HG03342 (cell line): Measurements from ENCODE around the gene CCDC196.

Source experiments
- ATAC-seq: cut with Tn5 transposase; IDR thresholded peaks from one replicate; pipeline ENCODE4 v1.9.1; 2021; ENCODE audit warnings: mild to moderate bottlenecking, moderate library complexity; ENCODE audit not compliant: unreplicated experiment

The CCDC196 gene, protein sequence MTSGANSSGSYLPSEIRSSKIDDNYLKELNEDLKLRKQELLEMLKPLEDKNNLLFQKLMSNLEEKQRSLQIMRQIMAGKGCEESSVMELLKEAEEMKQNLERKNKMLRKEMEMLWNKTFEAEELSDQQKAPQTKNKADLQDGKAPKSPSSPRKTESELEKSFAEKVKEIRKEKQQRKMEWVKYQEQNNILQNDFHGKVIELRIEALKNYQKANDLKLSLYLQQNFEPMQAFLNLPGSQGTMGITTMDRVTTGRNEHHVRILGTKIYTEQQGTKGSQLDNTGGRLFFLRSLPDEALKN

DNA sequence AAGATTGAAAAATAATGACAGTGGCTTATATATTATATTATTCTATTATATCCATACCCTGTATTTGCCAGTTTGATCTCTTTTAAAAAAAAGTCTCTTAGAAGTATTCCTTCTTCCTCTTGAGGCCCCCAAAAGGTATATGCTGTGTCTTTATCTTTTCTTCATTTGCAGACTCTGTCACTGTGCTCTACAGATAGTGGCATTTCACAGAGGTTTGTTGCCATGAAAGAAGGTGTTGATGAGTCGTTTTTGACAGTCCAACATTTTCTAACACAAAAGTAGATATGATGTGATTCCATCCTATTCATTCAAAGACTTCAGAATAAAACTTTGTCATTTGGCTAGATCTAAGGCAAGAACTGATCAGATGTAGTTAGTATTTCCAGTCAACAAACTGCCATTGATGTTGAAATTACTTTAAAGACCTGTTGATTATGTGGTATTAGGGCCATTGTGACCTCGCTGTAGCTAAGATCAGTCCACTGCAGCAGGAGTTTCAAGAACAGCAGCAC, at the start of gene CCDC196:
Gene CCDC196 (plus strand): TSS at position 462 of the 512 bp plus-strand sequence. CDS start 132 bp downstream, outside the sequence.
- ATAC-seq: no peak

DNA sequence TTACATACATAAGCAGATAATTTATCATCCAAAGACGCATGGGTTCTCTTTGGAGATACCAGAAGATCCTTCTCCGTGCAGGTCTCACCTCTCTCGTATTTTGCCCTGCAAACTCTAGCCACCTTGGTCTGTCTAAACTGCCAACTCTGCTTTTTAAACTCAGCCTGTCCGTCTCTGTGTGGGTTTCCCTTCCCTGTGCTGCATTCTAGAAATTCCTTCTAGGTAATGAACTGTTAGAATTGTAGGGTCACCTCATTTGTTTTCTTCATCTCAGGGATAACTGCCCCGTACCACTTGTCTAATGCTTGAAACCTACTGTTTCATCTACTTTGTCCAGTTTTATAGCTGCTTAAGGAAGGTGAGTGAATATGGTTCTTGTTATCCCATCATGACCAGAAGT, 45.4 kb upstream of the CCDC196 start:
- ATAC-seq: no peak

DNA sequence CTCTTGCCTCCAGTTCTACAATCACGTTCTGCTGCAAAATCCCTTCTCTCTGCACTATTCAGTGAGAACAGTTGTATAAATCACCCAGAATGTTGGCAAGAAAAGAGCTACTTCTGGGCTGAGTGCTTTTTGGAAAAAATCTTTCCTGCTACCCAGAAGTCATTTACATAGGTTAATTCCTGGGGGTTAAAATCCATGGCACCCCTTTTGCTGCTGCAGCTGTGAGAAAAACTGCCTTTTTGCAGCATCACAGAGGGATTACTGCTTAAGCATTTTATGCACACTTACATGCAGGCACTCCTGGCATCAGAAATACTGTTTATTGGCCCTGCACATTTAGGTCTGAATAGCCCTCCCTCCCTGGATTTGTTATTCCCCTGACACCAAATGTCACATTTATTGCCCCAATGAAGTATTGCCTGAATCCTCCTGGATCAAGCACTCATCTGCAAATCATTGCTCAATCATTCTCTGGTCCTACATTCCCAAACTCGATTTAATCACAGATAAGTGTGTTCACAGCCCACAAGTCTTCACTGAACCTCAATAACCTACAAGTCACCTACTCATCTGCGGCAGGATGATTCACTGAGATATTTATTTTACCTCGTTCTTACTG, 43.1 kb upstream of the CCDC196 start:
- ATAC-seq: no peak

DNA sequence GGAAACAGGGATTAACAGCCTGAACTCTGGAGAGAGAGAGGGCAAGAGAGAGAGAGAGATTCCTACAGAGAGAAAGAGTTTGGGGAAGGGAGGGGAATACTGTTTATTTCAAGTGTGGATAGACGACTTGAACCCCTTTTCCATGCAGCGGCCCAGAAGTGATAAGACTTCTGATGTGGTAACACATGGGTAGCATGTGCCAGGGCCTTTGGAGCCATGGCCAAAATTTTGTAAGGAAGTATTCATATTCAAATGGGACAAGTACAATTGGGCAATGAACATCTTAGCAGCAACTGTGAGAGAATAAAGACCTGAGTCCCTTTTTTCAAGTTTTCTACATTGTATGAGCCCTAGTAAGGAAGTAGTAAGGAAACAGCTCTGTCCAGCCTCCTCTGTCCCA, 42.4 kb upstream of the CCDC196 start:
- ATAC-seq: no peak

DNA sequence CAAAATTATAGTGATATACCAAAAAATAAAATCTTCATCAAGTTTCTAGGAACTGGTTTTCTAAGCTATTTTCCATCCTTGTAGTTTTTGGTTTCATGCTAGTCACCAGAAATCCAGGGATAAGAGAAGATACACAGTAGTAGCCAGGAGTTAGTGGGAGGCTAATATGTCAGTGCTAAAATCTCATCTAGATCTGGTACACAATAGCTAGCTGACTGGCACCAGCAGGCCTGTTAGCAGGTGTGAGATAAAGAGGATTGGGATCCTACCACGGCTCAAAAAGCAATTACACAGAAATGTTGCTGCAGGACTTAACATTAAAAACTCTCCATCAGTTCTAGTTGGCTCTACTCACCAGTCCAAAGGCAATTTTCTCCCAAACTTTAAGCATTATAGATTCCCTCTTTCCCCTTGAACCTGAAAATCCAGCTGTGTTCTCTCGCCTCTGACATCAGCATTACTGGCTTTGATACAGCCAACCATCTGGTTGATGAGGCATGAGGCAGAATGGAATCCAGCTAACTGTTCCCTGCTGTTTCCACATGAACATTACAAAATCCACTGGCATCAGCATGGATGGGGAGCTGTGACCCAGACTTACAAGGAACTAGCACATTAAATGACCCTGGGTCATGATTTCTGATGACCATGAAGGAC, 41.8 kb upstream of the CCDC196 start:
- no peak for ATAC-seq

DNA sequence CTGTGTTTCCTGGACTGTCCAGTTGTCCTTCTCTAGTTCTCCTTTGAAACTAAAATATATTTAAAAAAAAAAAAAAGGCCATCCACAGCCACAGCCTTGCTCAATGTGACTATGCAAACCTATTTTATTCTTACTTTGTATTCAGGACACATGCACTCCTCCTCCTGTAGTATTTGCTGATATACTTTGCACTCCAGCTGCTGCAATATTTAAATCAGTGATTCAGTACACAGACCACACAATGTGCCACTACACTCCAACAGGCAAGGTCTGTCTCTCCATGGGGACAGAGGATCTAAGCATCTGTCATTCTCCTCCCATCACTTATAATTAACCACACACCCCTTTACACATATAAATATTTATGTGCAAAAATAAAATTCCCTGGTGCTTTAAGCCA, 40.2 kb upstream of the CCDC196 start:
- no peak for ATAC-seq

DNA sequence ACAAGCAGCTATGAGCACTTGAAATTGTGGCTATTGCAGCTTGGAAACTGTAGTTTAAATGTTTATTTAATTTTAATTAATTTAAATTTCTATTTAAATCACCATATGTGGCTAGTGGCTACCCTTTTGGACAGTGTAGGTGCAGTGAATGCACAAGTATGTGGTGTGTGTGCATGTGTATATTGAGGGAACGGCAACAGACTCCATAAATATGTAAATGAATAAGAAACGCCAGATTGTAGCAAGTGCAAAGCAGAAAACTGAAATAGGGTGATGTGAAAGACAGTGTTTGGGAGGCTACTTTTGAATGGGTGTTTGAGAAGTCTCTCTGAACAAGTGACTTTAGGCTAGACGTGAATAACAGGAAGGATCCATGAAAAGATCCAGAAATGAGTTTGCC, 32.7 kb upstream of the CCDC196 start:
- ATAC-seq: no peak

DNA sequence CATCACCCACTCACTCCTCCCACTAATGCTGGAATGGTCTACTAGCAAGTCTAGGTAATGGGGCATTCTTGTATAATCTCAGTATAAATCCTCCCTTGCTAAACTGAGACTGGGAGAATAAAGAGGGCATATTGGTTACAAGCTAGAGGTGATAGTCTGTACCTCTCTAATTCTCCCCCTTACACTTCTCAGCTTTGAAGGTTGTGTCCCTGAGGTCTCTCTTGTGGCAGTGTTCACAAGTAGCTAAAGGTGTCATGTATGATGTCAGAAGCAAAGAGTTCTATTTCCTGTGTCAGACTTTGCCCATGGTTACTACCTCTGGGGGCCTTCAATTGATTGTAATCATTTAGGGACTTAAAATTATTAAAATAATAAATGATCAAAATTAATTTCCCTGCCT, 26.6 kb upstream of the CCDC196 start:
- no peak for ATAC-seq

DNA sequence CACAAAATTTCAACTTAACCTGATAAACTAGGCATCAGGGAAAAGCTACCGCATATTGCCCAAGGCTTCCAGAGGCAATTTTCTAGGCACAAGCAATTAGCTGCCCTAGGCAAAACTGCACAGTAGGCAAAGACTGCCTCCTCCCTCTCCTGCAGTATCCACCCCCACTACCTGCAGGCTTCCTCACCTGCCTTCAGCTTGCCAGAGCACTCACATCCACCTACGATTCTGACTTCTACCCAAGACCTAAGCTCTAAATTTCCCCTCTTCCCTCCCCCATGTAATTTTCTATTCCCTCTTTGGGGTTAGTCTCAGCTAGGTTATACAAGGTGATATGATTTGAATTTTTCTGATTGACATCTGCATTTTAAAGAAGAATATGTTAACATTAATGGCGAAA, 21.9 kb upstream of the CCDC196 start:
- no peak for ATAC-seq

DNA sequence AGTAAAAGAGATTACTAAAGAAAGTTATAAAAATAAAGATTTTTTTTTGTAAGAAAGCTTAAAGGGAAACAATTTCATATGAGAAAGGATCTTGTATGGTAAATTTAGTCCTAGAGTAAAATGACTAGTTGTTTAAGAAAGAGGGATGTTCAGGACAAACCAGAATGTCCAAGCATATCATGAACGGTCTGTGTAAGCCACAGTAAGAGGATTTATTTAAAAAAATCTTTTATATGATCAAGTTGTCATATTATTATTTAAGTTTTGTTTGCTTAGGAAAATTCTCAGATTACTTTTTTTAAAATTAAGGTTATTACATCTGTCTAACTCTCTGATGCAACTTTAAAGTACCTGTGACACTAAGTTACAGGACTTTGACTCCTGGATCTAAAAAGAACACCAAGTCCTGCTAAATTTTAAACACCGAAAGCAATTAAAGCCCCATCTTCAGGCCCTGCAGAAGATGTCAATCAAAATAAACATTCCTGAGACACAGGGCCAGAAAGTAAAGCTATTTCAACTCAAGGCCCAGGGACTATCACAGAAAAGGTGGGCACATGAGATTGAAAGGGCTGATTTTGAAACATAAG, 17.3 kb upstream of the CCDC196 start:
- no peak for ATAC-seq

DNA sequence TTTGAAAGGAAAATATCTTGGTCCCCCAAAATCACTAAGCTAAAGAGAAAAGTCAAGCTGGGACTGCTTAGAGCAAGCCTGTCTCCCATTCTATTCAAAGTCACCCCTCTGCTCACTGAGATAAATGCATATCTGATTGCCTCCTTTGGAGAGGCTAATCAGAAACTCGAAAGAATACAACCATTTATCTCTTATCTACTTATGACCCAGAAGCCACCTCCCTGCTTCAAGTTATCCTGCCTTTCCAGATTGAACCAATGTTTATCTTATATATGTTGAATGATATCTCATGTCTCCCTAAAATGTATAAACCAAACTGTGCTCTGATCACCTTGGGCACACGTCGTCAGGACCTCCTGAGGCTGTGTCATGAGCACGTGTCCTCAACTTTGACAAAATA, 14.6 kb upstream of the CCDC196 start:
- ATAC-seq: no peak

DNA sequence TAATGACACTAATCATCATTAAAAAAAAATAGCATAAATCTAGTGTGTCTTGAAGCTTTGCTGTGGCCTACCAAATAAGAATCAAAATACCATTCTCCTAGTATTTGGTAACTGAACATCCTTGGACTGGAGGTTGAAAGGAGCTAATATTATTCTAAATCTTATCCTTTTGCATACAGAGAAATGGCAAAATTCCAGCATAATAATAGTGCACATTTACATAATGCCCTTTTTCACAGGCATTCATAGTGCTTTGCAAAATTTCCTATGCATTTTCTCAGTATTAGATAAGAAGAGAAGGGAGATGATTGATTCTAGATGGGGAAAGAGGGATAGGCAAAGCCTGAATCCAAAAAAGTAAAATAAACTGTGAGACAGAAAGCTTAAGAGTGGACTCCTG, 13.9 kb upstream of the CCDC196 start:
- ATAC-seq: no peak

DNA sequence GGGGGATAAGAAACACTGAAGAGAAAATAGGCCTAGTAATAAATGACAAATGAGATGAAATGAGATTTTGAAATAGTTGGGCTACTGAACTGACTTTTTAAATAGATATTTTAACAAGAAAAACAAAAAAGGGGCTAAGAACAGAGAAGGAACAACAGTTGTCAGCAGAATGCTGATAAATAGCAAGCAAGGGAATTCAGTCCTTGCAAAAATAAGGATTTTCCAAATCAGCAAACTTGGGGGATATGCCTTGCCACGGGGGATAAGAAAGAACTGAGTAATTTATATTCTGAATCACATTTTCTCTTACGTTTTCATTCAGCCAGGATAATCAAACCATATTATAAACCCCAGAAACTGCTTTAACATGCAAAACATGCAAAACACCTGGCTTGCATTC, 12.9 kb upstream of the CCDC196 start:
- no peak for ATAC-seq

DNA sequence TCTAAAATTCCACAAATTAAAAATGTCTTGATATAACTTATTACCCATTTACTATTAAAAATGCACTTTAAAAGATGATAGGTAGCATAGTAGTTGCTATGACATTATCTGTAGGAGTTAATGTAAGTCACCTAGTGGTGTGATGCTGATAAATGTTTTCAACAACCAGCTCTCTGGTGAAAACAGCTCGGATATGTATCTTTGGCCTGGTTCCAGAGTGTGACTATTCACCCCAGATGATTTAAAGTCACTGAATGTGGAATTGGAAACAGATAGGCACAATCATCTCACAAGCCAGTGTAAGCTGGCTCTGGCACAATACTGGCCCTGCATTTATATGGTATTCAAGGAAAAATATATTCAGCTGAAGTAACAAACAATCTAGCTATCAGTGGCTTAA, 9.2 kb upstream of the CCDC196 start:
- no peak for ATAC-seq

DNA sequence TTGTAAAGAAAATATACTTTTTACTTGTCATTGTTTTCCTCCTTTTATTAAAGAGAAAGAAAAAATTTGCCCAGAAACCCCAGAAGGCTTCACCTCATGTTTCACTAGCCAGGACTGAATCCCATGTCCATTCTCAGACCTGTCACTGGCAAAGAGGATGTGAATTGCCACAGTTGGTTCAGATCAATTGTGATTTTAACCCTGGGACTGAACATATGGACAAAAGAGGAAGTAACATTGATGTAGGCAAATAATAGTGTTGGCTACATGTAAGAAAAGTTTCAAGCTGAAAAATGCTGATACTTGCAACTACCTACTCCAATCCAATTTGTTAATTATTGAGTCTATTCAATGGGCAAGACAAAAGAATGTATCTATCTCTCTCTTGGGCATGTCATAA, 8.6 kb upstream of the CCDC196 start:
- no peak for ATAC-seq

DNA sequence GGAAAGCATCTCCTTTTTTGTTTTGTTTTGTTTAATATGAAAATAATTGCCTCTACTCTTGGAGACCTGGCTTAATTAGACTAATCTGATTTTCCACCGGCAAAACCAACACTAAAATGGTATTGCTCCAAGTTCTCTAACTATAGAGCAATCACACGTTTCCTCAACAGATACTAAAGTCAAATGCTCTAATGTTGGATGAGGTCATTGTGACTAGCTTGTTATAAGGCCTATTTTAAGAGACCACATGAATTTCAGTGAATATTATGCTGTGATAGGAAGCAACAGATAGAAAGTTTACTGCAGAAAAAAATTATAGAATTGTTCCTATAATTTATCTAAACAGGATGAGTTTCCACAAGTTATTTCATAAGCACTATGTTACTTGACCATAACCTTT, 3.3 kb upstream of the CCDC196 start:
- ATAC-seq: no peak

DNA sequence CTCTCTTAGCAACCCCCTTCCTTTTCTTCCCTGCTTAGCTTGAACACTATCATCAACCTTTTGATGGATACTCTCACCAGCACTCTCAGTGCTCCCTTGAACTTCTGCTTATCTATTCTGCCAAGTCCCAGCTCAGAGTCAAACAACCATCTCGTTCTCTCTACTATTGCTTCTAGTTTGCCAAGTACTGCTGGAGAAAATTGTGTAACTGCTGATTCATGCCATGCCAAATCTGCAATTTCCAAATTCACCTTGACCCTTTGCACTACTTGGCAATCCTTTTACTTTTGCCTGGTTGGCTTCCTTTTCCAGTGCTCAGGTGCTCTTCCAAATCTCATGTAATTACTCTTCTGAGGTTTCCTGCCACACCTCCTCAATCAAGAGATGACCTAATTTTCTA, 2.8 kb upstream of the CCDC196 start:
- ATAC-seq: no peak

DNA sequence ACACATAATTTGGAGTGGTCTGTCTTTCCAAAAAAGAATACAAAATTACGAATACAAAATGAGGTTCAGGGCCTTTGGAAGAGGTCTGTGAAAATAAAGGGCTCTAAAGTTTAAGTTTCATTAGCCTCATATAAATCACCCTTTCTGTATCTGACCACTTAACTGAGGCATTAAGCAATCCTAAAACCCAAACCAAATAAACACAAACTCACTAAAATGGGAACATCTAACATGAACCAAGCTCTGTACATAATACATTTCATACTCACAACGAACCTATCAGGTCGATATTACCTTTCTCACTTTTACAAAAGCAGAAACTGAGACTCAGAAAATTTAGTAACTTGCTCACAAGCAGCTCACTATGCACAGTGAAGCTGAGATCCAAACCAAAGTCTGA, 1.1 kb upstream of the CCDC196 start:
- no peak for ATAC-seq

DNA sequence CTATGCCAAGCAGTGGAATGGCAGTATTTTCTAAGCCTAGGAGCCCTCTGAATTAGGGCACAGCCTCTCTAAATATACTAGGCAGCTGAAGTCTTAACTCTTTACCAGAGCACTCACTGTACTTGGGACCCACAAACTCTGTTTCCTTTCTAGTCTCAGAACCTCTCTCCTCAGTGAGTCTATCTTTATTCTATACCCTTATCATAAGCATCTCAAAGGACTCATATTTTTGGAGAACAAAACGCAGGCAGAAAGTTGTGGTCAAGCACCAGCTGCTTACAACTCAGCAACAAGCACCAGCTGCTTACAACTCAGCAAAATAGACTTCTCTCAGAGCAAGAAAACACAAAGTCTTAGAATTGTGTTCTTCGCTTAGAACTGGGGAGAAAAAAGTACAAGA, 993 bp downstream of the CCDC196 start:
- ATAC-seq: no peak

DNA sequence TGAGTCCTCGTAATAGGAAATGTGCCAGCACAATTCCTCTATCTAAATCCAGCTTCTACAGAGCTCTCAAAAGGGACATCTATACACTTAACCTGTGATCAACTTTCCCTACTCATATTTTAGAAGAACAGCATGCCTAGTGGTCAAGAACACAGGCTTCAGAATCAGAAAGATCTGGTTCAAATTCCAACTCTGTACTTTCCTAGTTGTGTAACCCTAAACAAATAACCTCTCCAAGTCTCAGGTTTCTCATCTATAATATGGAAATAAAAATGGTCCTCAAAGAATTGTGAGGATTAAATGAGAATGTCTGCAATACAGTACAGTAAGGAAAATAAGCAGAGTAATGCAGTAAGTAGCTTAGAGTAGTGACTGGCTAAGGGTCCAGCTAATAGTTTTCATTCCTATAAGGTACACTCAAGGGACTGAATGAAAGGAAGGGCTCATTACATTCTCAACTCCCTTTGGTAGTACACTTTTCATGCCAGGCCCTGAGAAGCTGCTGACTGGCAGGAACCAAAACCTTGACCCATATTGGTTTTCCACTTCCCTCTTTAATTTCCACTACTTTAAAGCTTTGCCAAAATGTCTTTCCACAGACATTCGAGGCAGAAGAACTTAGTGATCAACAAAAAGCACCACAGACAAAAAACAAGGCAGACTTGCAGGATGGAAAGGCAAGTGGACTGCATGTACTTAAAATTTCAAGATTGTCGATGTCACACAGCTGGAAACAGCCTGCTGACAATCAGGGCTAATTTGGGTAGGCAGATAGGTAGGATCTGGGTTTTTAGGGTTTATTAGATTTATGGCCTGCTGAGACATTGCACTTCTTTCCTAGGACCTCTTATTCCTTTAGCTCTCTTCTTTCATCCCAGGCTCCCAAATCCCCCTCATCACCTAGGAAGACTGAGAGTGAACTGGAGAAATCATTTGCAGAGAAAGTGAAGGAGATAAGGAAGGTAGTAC, 4.3 kb downstream of the CCDC196 start:
- ATAC-seq: no peak

DNA sequence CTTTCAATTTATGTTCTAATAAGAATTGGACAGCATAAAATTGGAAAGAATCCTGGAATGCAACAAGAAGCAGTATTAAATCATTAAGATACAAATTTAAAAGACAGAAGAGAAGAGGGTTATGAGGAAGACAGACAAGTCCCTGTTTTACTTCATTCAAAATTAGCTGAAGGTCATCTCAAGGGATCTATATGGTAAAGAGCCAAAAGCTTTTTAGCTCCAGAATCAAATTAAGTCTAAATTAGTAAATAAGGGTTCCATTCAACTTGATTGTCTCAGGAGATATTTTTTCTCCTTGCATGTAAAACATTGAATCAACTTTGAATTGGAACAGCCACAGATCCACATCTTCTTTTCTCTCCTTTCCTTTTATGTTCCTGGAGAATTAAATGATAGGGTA, 7.6 kb downstream of the CCDC196 start:
- ATAC-seq: no peak
